Esophagus muscularis mucosa (tissue), 4 donors: ENCODE results near the gene CEACAM21. TPM values are rescaled to one million over a fixed set of nuclear protein-coding genes. Genes with fewer than 3 reads are reported as not detected.

ENCODE experiments used
- DNase-seq: peaks from one replicate; pipeline ENCODE4 v3.0.0-alpha.2; 2017; ENCODE audit errors: extremely low spot score
- H3K27ac ChIP-seq, 4 donors: fragments of 200-600 bp; sonication (generic); replicated peaks in 1 of 4; 1 replicate in 3 of 4; 2 replicates in 1 of 4; pipeline ENCODE4 v1.5.1; 2016 to 2019; ENCODE audit warnings: mild to moderate bottlenecking in 1 of 4
- H3K27me3 ChIP-seq, 4 donors: fragments of 200-600 bp; sonication (generic); one replicate each; pipeline versions ENCODE4 v1.5.1 to v1.6.0; 2016 to 2019
- H3K36me3 ChIP-seq, 4 donors: fragments of 200-600 bp; sonication (generic); one replicate each; pipeline ENCODE4 v1.5.1; 2016 to 2019
- H3K4me1 ChIP-seq, 4 donors: fragments of 200-600 bp; sonication (generic); one replicate each; pipeline ENCODE4 v1.5.1; 2016 to 2019
- H3K4me3 ChIP-seq, 4 donors: fragments of 200-600 bp; sonication (generic); 1 replicate in 2 of 4; 2 replicates in 2 of 4; pipeline ENCODE4 v1.5.1; 2016 to 2019; ENCODE audit warnings: mild to moderate bottlenecking in 4 of 4, moderate library complexity in 1 of 4
- H3K9me3 ChIP-seq, 4 donors: fragments of 200-600 bp; sonication (generic); 1 replicate in 3 of 4; 2 replicates in 1 of 4; pipeline ENCODE4 v1.5.1; 2016 to 2019
- CTCF ChIP-seq, 3 experiments: fragments of 200-600 bp in 2 of 3; fragments of 450-650 bp in 1 of 3; sonication (generic) in 2 of 3; IDR thresholded peaks; one replicate each; pipeline ENCODE4 v1.5.1; 2017 to 2019; ENCODE audit warnings: antibody characterized with exemption in 3 of 3, mild to moderate bottlenecking in 2 of 3, moderate library complexity in 1 of 3
- EP300 ChIP-seq: sonication (generic); formaldehyde crosslinking; IDR thresholded peaks from one replicate; pipeline ENCODE4 v1.6.1; 2017; ENCODE audit warnings: antibody characterized with exemption
- POLR2A ChIP-seq: fragments of 450-650 bp; IDR thresholded peaks from one replicate; pipeline ENCODE4 v1.6.1; 2017; ENCODE audit warnings: antibody characterized with exemption, moderate library complexity, mild to moderate bottlenecking, low read depth
- POLR2AphosphoS5 ChIP-seq, 2 donors: sonication (generic); formaldehyde crosslinking; IDR thresholded peaks; one replicate each; pipeline ENCODE4 v1.6.1; 2017; ENCODE audit warnings: antibody characterized with exemption in 2 of 2
- WGBS: methylation state at CpG from one replicate; pipeline ENCODE4 v1.1.5; 2018; 5-methylcytosine and 5-hydroxymethylcytosine counted together
- intact Hi-C: fragments of 100-400 bp; cut with DNase I; formaldehyde crosslinking; loops from one replicate; pipeline ENCODE4 v1.15.1; 2023
- total RNA-seq, 4 donors: library from RNA; depleted of rRNA; stranded (reverse); fragments of >200 nt; gene quantifications; one replicate each; pipeline versions ENCODE4 v1.1.0 to v1.2.1, GENCODE V29; 2016

Gene CEACAM21
- total RNA-seq, 4 donors from 2014 or later, result 0.83 to 1.8 TPM; not detected in 2

- H3K4me3 ChIP-seq, result no peak overlapping the region
These were observed 45.3 kb downstream of the CEACAM21 start for GRCh38 chr19:41621226-41621625.

GRCh38 chr19:41621654-41622053 is 45.7 kb downstream of the CEACAM21 start:
- 54% methylated on average over 7 of the region's 7 CpGs for WGBS
- TF ChIP-seq CTCF (IDR thresholded peaks at IDR 0.05), result no peak
- TF ChIP-seq POLR2AphosphoS5 (IDR thresholded peaks at IDR 0.05), result no peak
- TF ChIP-seq EP300, result no peak
- TF ChIP-seq POLR2A, result no peak

More at GRCh38 chr19:41621226-41621625, 45.3 kb downstream of the CEACAM21 start:
- 63% methylated on average over 3 of the region's 4 CpGs for WGBS
- H3K27ac ChIP-seq, result no peak overlapping the region
- peaks cover 0 to 46% (median 0%) of the 10 kb centered on the region in 4 donors for H3K27me3 ChIP-seq
- no peaks in the 10 kb centered on the region for H3K4me1 ChIP-seq
- no peaks in the 10 kb centered on the region for H3K9me3 ChIP-seq
- TF ChIP-seq POLR2AphosphoS5 (IDR thresholded peaks at IDR 0.05) (no peak), EP300 (no peak), POLR2A (no peak), CTCF (IDR thresholded peaks at IDR 0.05) (no peak)
- no peaks in the 10 kb centered on the region for H3K36me3 ChIP-seq
- intact Hi-C loops, result no loop called here
- no peak for DNase-seq

GRCh38 chr19:41623360-41623759 is 47.4 kb downstream of the CEACAM21 start:
- Histone ChIP-seq H3K27me3 (peaks cover 0 to 56% (median 0%) of the 10 kb centered on the region in 4 donors), H3K27ac (no peak overlapping the region), H3K9me3 (no peaks in the 10 kb centered on the region), H3K4me3 (no peak overlapping the region), H3K4me1 (no peaks in the 10 kb centered on the region), H3K36me3 (no peaks in the 10 kb centered on the region)
- peak; percentile 55 for DNase-seq
- intact Hi-C loops, result no loop called here
- WGBS, result 44% methylated on average over 4 of the region's 4 CpGs
- TF ChIP-seq CTCF (IDR thresholded peaks at IDR 0.05), result no peak
- TF ChIP-seq POLR2A, result no peak
- TF ChIP-seq EP300, result no peak
- no peak for TF ChIP-seq POLR2AphosphoS5 (IDR thresholded peaks at IDR 0.05)

More at GRCh38 chr19:41621654-41622053, 45.7 kb downstream of the CEACAM21 start:
- intact Hi-C loops, result no loop called here
- Histone ChIP-seq H3K36me3 (no peaks in the 10 kb centered on the region), H3K4me1 (no peaks in the 10 kb centered on the region), H3K9me3 (no peaks in the 10 kb centered on the region), H3K27me3 (peaks cover 0 to 51% (median 0%) of the 10 kb centered on the region in 4 donors), H3K4me3 (no peak overlapping the region), H3K27ac (no peak overlapping the region)
- no peak for DNase-seq

- WGBS, result 64% methylated on average over 4 of the region's 7 CpGs
- Histone ChIP-seq H3K27ac (no peak overlapping the region), H3K4me3 (no peak overlapping the region), H3K36me3 (no peaks in the 10 kb centered on the region), H3K9me3 (no peaks in the 10 kb centered on the region), H3K27me3 (peaks cover 0 to 55% (median 0%) of the 10 kb centered on the region in 4 donors), H3K4me1 (no peaks in the 10 kb centered on the region)
- no peak for TF ChIP-seq POLR2AphosphoS5 (IDR thresholded peaks at IDR 0.05)
- no peak for TF ChIP-seq POLR2A
- no peak for TF ChIP-seq CTCF (IDR thresholded peaks at IDR 0.05)
- TF ChIP-seq EP300, result no peak
- intact Hi-C loops, result no loop called here
- peak; percentile 75 for DNase-seq
These were observed 48.5 kb downstream of the CEACAM21 start for GRCh38 chr19:41624515-41624914.

GRCh38 chr19:41624937-41625336 is 49.0 kb downstream of the CEACAM21 start:
- Histone ChIP-seq H3K9me3 (no peaks in the 10 kb centered on the region), H3K27me3 (peaks cover 0 to 54% (median 0%) of the 10 kb centered on the region in 4 donors), H3K27ac (no peak overlapping the region), H3K36me3 (no peaks in the 10 kb centered on the region), H3K4me3 (no peak overlapping the region), H3K4me1 (no peaks in the 10 kb centered on the region)
- TF ChIP-seq EP300, result no peak
- TF ChIP-seq CTCF (IDR thresholded peaks at IDR 0.05), result no peak
- TF ChIP-seq POLR2A, result no peak
- no peak for TF ChIP-seq POLR2AphosphoS5 (IDR thresholded peaks at IDR 0.05)
- intact Hi-C loops, result no loop called here
- WGBS, result 50% methylated on average over 1 of the region's 4 CpGs
- no peak for DNase-seq
